GM21360 (cell line): ENCODE data around the gene FBXW5.

Experiments used
- ATAC-seq: cut with Tn5 transposase; IDR thresholded peaks from one replicate; pipeline ENCODE4 v1.9.1; 2021; ENCODE audit warnings: mild to moderate bottlenecking, moderate library complexity; ENCODE audit not compliant: unreplicated experiment

The FBXW5 gene

DNA sequence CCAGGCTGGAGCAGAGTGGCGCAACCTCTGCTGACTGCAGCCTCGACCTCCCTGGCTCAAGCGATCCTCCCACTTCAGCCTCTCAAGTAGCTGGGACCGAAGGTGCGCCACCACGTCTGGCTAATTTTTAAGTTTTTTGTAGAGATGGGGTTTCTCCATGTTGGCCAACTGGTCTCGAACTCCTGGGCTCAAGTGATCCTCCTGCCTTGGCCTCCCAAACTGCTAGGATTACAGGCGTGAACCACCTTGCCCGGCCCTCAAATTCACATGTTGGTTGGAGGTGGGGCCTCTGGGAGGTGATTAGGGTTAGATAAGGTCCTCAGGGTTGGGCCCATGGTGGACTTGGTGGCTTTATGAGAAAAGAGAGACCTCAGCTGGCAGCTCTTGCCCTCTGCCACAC, 17.6 kb upstream of the FBXW5 start:
- ATAC-seq = no peak

DNA sequence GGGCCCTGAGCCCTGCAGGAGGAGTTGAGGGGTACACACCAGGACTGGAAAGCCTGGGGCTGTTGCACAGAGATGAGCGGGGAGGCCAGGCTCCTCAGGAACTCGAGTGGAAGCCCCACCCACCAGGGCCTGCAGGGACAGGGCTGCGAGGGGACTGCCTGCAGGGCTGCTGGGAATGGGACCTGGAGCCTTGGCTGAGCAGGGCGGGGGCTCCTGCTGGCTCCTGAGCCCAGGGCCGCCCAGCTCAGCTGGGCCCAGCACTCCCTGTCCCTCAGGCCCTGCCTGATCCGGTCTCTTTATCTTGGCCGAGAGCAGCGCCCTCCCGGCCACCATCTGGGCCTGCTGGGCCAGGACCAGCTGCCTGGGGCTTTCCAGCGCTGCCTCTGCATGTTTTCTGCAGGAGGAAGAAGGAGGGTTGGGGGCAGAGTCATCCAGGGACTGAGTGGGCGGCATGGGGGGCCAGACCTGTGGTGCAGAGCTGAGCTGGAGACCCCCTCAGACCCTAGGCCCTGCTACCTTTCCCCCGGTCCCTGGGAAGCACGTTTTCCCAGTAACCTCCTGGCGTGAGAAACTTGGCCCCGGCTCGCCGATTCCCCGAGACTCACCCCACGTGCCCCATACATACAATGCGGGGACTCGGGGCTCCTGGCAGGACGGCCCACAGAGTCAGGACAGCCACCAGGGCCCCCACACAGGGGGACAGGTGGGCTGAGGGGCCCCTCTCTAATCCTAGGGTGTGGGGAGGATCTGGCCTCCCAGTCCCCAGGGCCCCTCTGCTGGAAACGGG, 16.9 kb upstream of the FBXW5 start:
- ATAC-seq = no peak

GRCh38 chr9:136960938-136961275, 16.4 kb upstream of the FBXW5 start:
- ATAC-seq = no peak

DNA sequence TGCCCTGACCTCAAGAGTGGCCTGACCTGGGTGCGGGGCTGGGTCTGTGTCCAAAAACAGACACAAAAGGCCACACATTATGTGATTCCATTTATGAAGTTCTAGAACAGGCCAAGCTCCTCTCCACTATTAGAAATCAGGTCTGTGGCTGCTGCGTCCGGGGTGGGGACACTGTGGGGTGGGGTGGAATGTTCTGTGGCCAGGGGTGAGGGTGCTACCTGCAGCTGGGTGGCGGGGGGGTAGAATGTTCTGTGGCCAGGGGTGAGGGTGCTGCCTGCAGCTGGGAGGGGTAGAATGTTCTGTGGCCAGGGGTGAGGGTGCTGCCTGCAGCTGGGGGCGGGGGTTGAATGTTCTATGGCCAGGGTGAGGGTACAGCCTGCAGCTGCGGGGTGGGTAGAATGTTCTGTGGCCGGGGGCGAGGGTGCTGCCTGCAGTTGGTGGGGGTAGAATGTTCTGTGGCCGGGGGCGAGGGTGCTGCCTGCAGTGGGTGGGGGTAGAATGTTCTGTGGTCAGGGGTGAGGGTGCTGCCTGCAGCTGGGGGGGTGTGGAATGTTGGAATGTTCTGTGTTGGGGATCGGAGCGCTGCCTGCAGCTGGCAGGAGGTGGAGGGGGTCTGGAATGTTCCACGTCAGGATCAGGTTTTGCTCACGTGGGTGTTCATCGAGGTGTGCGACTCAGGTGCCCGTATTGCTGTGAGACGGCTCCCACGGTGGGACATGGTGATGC, 15.8 kb upstream of the FBXW5 start:
- no peak for ATAC-seq

DNA sequence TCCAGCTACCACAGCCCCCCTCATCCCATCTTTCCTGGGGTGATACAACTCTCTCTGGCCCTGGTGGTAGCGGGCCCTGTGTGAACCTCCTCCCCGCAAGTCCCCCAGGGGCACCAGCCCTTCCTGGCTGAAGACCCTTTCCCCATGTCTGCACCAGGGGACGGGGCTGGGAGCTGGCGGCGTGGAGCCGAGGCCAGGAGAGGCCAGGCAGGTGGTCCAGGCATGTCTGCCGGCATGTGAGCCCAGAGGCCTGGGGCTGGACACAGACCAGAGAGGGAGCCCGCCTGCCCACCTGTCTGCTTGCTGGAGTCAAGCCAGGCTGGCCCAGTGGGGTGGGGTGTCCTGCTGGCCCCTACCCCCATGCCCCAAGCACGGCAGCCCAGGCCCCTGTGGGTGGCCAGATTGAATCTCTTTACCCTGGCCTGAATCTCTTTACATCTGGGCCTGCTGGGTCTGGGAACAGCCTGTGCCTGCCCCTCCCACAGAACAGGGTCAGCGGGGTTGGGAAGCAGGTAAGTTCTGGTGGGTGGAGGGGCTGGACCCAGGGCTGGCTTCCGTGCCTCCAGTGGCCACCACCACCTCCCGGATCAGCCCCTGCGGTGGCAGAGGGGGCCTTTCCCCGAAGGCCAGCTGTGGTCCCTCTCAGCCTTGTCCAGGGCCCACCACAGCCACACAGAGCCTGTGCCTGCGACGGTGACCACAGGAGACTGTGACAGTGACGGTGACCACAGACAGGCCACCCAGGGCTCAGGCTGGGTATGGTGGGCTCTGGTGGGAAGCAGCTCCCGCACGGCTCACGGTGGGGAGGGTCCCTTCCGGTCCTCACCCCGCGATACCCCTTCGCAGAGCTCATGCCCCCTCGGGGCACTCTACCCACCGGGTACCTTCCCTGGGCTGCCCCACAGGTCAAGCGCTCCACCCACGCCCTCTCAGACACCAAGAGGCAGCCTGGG, 14.6 kb upstream of the FBXW5 start:
- no peak for ATAC-seq

GRCh38 chr9:136958473-136958872, 13.9 kb upstream of the FBXW5 start:
- no peak for ATAC-seq

DNA sequence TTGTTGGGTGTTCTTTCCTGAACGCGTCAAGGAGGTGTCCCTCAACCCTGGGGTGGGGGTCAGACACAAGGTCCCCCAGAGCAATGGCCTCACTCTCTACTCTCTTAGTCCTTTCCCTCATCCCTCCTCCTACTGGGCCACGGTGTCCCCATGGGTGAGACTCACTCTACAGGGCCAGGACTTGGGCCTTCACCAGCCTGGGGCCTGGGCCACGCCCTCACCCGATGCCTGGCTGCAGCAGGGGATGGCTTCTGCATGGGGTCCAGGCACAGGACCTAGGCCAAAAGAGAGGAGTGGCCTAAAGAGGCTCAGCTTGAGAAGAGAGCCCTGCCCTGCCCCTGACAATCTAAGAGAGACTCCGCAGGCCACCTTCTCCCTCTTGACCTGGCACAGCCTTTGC, 13.4 kb upstream of the FBXW5 start:
- no peak for ATAC-seq

GRCh38 chr9:136957461-136957860, 12.9 kb upstream of the FBXW5 start:
- no peak for ATAC-seq

DNA sequence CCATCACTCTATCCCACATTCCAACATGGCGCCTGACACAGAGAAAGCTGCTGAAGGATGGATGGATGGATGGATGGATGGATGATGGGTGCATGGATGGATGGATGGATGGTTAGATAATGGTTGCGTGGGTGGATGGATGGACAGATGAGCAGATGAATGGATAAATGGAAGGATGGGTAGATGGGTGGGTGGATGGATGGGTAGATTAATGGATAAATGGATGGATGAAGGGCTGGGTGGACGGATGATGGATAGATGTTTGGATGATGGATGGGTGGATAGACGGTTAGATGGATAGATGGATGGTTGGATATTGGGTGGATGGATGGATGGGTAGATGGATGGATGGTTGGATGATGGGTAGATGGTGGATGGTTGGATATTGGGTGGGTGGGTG, 12.1 kb upstream of the FBXW5 start:
- ATAC-seq = no peak

DNA sequence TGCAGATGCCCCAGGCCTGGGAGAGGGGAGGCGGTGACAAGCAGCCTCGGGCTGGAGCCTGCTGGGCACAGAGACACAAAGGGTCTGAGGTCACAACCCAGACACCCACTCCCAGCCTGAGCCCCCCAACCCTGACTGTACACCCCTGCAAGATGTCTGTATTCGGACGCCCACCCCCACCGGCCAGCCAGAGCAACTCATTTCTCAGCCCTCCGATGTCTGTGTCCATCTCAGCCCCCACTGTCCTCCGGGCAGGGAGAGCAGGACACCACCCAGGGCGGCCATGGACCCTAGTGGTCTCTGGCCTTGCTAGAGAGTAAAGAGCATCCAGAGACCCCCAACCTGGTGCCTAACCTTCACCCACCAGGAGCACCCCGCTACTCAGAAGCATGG, 11.4 kb upstream of the FBXW5 start:
- ATAC-seq = no peak

DNA sequence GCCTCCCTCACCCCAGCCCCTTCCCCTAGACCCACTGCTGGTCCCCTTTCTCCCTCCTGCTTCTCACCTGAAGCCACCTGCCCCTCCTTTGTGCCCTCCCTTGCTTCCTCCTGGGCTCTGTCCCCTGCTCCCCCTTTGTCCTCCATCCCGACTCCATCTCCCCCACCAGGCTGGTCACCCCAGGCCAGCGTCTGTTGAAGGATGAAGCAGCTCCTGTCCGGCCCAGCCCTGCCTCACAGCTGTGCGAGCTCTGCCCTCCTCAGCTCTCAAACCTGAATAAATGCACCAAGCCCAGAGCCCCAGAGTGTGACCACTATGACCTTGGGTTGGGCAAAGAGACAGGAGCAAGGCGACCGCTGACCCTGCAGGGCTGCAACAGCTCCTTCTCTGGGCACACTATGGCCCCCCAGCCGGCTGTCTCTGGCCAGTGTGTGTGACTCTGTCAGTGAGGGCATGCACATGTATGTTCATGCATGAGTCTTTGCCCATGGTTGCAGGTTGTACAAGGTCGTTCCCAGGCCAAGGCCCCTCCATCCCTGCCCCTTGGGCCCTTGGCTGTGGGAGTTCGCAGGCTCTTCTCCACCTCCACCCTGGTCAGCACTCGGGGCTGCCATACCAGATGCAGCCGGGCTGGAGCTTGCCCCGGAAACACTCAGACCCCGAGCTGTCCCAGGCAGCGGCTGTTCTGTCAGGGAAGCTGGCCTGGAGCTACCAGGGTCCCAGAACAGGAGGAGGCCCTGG, 10.8 kb upstream of the FBXW5 start:
- no peak for ATAC-seq

DNA sequence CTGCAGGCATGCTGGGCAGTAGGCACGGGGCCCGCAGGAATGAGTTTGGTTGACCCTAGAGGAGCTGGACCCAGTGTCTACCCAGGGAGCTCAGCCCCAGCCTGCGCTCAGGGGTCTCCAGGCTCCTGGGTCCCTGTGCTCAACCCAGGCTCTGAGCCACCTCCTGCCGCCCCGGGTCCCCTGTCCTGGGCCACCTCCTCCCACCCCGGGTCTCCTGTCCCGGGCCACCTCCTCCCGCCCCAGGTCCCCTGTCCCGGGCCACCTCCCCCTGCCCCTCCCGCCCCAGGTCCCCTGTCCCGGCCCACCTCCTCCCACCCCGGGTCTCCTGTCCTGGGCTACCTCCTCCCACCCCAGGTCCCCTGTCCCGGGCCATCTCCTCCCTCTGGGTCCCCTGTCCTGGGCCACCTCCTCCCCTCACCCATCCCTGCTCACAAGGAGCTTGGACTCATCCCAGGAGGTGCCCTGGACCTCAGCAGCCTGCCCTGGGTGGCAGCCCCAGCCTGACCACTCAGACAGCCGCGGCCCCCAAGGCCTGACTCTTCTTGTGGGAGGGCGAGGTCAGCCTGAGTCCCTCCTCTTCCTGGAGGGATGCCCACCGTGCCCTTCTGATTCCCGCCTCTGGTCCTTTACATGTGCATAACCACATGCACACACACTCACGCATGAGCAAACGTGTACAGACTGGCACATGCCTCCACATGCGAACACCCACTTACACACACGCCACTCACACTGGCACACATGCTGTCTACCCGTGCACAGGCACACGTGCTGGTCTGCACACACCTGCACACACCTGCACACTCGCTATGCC, 9.9 kb upstream of the FBXW5 start:
- ATAC-seq = no peak

DNA sequence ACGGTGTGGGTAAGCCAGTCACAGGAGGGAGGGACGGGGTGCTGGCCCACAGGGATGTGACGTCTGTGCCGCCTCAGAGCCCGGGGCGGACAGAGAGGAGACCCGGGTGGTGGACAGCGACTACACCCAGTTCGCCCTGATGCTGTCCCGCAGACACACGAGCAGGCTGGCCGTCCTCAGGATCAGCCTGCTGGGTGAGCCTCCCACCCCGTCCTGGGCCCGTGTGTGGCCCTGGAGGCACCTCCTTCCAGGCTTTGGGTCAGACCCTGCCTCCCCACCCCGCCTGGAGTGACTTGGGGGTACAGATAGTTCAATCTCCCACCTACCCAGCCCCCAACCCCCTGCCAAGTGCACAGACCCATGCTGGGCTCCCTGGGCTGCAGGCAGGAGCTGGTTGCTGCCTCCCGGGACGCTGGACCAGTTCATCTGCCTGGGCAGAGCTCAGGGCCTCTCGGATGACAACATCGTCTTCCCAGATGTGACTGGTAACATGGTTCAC, 9.3 kb upstream of the FBXW5 start:
- ATAC-seq = no peak

GRCh38 chr9:136952876-136953770, 8.6 kb upstream of the FBXW5 start:
- ATAC-seq = no peak

DNA sequence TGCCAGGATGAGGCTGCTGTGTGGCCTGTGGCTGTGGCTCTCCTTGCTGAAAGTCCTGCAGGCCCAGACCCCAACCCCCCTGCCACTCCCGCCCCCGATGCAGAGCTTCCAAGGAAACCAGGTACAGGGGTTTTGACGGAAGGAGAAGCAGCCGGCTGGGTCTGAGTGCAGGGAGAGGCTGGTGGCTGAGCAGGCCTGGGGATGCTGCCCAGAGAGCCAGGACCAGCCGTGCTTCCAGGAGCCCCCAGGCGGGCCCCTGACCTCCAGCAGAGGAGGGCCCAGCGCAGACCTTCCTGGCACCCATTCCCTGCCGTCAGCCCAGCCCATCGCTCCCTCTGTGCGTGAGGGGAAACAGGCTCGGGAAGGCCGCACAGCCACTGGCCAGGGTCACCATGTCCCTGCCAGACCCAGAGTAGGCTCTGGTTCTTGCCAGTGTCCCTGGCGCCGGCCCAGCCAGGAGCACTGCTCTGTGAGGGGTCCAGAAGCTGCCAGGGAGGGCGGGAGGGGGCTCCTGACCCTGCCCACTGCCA, 7.8 kb upstream of the FBXW5 start:
- ATAC-seq = no peak

- no peak for ATAC-seq
Observed at GRCh38 chr9:136951541-136952320, 7.2 kb upstream of the FBXW5 start, which contains the start of gene LCN12. Gene LCN12 (plus strand): TSS chr9:136952273. CDS start chr9:136952328, 55 bp downstream.

DNA sequence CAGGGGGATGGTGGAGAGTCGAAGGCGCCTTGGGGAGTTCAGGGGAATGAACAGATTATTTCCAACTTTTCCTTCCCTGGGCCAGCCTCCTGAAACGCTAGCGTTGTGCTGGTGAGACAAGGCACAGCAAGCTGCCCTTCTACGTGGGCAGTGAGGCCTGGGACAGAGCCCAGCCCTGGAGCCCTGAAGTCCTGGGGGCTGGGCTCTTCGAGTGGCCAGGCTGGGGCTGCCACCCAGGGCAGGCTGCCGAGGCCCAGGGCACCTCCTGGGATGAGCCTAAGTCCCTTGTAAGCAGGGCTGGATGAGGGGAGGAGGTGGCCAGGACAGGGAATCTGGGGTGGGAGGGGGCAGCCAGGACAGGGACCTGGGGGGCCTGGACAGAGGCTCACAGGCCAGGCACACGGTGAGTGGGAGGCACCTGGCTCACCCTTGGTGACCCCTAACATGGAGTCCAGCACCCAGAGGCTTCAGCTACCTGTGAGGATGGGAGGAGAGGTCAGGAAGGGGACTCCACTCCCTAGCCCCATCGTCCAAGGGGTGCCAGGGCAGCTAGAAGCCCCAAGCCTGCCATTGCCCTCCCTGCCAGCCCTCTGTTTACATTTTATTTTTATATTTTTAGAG, 6.2 kb upstream of the FBXW5 start:
- ATAC-seq = no peak
